ENCODE measurements around the gene SPATA9. TPM values are rescaled to one million over a fixed set of nuclear protein-coding genes. Genes with fewer than 3 reads are reported as not detected.

SPATA9 gene
- total RNA-seq, 1 donor from 2014 or later: 0.33 TPM

- H3K27ac Mint-ChIP-seq (ENCODE audit: unreplicated experiment): no peak overlapping the region
- H3K4me3 Mint-ChIP-seq (ENCODE audit: unreplicated experiment): no peak overlapping the region
- no peak for TF ChIP-seq CTCF (IDR thresholded peaks at IDR 0.05; ENCODE audit: unreplicated experiment)
- no peaks in the 10 kb centered on the region for H3K36me3 Mint-ChIP-seq (ENCODE audit: low read depth, unreplicated experiment)
- DNase-seq (ENCODE audit: low spot score): no peak
- H3K4me1 Mint-ChIP-seq (ENCODE audit: unreplicated experiment): peaks cover 3% of the 10 kb centered on the region
- H3K9me3 Mint-ChIP-seq (ENCODE audit: unreplicated experiment): no peaks in the 10 kb centered on the region
- peaks cover 3% of the 10 kb centered on the region for H3K27me3 Mint-ChIP-seq (ENCODE audit: unreplicated experiment)
Measured at GRCh38 chr5:95631991-95632675, 50.7 kb downstream of the SPATA9 start.

- peaks cover 3% of the 10 kb centered on the region for H3K4me1 Mint-ChIP-seq (ENCODE audit: unreplicated experiment)
- H3K4me3 Mint-ChIP-seq (ENCODE audit: unreplicated experiment): no peak overlapping the region
- no peaks in the 10 kb centered on the region for H3K9me3 Mint-ChIP-seq (ENCODE audit: unreplicated experiment)
- no peak for TF ChIP-seq CTCF (IDR thresholded peaks at IDR 0.05; ENCODE audit: unreplicated experiment)
- DNase-seq (ENCODE audit: low spot score): no peak
- no peak overlapping the region for H3K27ac Mint-ChIP-seq (ENCODE audit: unreplicated experiment)
- peaks cover 3% of the 10 kb centered on the region for H3K27me3 Mint-ChIP-seq (ENCODE audit: unreplicated experiment)
- no peaks in the 10 kb centered on the region for H3K36me3 Mint-ChIP-seq (ENCODE audit: low read depth, unreplicated experiment)
Measured at GRCh38 chr5:95631255-95631958, 51.4 kb downstream of the SPATA9 start.

GRCh38 chr5:95630394-95630917 is 52.3 kb downstream of the SPATA9 start:
- H3K27me3 Mint-ChIP-seq (ENCODE audit: unreplicated experiment): peaks cover 3% of the 10 kb centered on the region
- peaks cover 3% of the 10 kb centered on the region for H3K4me1 Mint-ChIP-seq (ENCODE audit: unreplicated experiment)

GRCh38 chr5:95628933-95629332 is 53.9 kb downstream of the SPATA9 start:
- no peak for TF ChIP-seq CTCF (IDR thresholded peaks at IDR 0.05; ENCODE audit: unreplicated experiment)
- H3K27me3 Mint-ChIP-seq (ENCODE audit: unreplicated experiment): peaks cover 5% of the 10 kb centered on the region
- no peak overlapping the region for H3K4me3 Mint-ChIP-seq (ENCODE audit: unreplicated experiment)
- no peak for DNase-seq (ENCODE audit: low spot score)
- H3K9me3 Mint-ChIP-seq (ENCODE audit: unreplicated experiment): no peaks in the 10 kb centered on the region
- H3K27ac Mint-ChIP-seq (ENCODE audit: unreplicated experiment): no peak overlapping the region
- no peaks in the 10 kb centered on the region for H3K36me3 Mint-ChIP-seq (ENCODE audit: low read depth, unreplicated experiment)
- H3K4me1 Mint-ChIP-seq (ENCODE audit: unreplicated experiment): peaks cover 3% of the 10 kb centered on the region

More at GRCh38 chr5:95630394-95630917, 52.3 kb downstream of the SPATA9 start:
- Mint-ChIP-seq H3K36me3 (ENCODE audit: low read depth, unreplicated experiment) (no peaks in the 10 kb centered on the region), H3K27ac (ENCODE audit: unreplicated experiment) (no peak overlapping the region), H3K4me3 (ENCODE audit: unreplicated experiment) (no peak overlapping the region), H3K9me3 (ENCODE audit: unreplicated experiment) (no peaks in the 10 kb centered on the region)
- DNase-seq (ENCODE audit: low spot score): no peak
- no peak for TF ChIP-seq CTCF (IDR thresholded peaks at IDR 0.05; ENCODE audit: unreplicated experiment)

Data from endothelial cell (in vitro differentiated cells).